Sigmoid colon (tissue), 4 donors: ENCODE results near the gene TAAR2.
"Not testable (repeated sequence)": the region's sequence is repeated elsewhere in the genome, so short reads cannot be mapped to it uniquely, and the experiment has no call there.

Source experiments
- CTCF ChIP-seq, 4 experiments: fragments of 450-650 bp in 3 of 4; fragments of 200-600 bp in 1 of 4; IDR thresholded peaks; one replicate each; pipeline ENCODE4 v1.5.1; 2016 to 2019; ENCODE audit warnings: antibody characterized with exemption in 4 of 4, mild to moderate bottlenecking in 3 of 4, moderate library complexity in 2 of 4
- EP300 ChIP-seq, 4 donors: sonication (generic); formaldehyde crosslinking; IDR thresholded peaks; one replicate each; pipeline ENCODE4 v1.6.1; 2017; ENCODE audit warnings: antibody characterized with exemption in 4 of 4
- POLR2A ChIP-seq, 2 donors: fragments of 450-650 bp; IDR thresholded peaks; one replicate each; pipeline ENCODE4 v1.6.1; 2016; ENCODE audit warnings: antibody characterized with exemption in 2 of 2, mild to moderate bottlenecking in 2 of 2, moderate library complexity in 2 of 2
- POLR2AphosphoS5 ChIP-seq, 4 donors: sonication (generic); formaldehyde crosslinking; IDR thresholded peaks; one replicate each; pipeline ENCODE4 v1.6.1; 2017; ENCODE audit warnings: antibody characterized with exemption in 4 of 4

- TF ChIP-seq CTCF, POLR2A, POLR2AphosphoS5, EP300 (IDR thresholded peaks at IDR 0.05): not testable (repeated sequence)
Observed at GRCh38 chr6:132635288-132635687, 11.2 kb upstream of the TAAR2 start.
